OCI-LY3 (cell line): Measurements from ENCODE around the gene RNF144A.

Experiments used
- H2AFZ ChIP-seq: fragments of 200-600, 300-600 bp; shearing (Covaris generic); 2 replicates; pipeline ENCODE4 v1.6.0; 2014; ENCODE audit warnings: antibody characterized with exemption, low read depth, low read length
- H3K27ac ChIP-seq: fragments of 200-600, 300-600 bp; sonication (generic); 2 replicates; pipeline ENCODE4 v1.5.1; 2014; ENCODE audit warnings: mild to moderate bottlenecking, low read length, moderate library complexity, mixed read lengths
- H3K27me3 ChIP-seq: fragments of 200-600, 300-600 bp; sonication (generic); 2 replicates; pipeline ENCODE4 v1.6.1; 2014; ENCODE audit warnings: low read depth, low read length, mixed read lengths
- H3K36me3 ChIP-seq: fragments of 200-600, 300-600 bp; sonication (generic); replicated peaks from 2 replicates; pipeline ENCODE3; 2014; ENCODE audit warnings: low read depth, low read length, mixed read lengths
- H3K4me1 ChIP-seq: fragments of 300-600, 200-600 bp; sonication (generic); 2 replicates; pipeline ENCODE4 v1.6.1; 2014; ENCODE audit warnings: low read length, mixed read lengths
- H3K4me2 ChIP-seq: fragments of 200-600, 300-600 bp; sonication (generic); 2 replicates; pipeline ENCODE4 v1.6.1; 2014; ENCODE audit warnings: low read length, mixed read lengths
- H3K4me3 ChIP-seq: fragments of 300-600, 200-600 bp; sonication (generic); 2 replicates; pipeline ENCODE4 v1.5.1; 2014; ENCODE audit warnings: antibody characterized with exemption, mild to moderate bottlenecking, low read length, moderate library complexity
- H3K79me2 ChIP-seq: fragments of 300-600, 200-600 bp; shearing (Covaris generic); 2 replicates; pipeline ENCODE4 v1.6.1; 2014; ENCODE audit warnings: mild to moderate bottlenecking, low read length, mixed read lengths
- H3K9ac ChIP-seq: fragments of 300-600, 200-600 bp; shearing (Covaris generic); 2 replicates; pipeline ENCODE4 v1.6.0; 2014; ENCODE audit warnings: mild to moderate bottlenecking, low read length, moderate library complexity
- H3K9me3 ChIP-seq: fragments of 200-600, 300-600 bp; shearing (Covaris generic); 2 replicates; pipeline ENCODE4 v1.6.1; 2014; ENCODE audit warnings: low read length, mixed read lengths; ENCODE audit not compliant: insufficient read depth
- H4K20me1 ChIP-seq: fragments of 200-600, 300-600 bp; sonication (generic); 2 replicates; pipeline ENCODE4 v1.6.1; 2016; ENCODE audit warnings: low read length, mixed read lengths; ENCODE audit not compliant: insufficient read depth
- EZH2phosphoT487 ChIP-seq: fragments of 200-600 bp; shearing (Covaris generic); IDR thresholded peaks from 2 replicates; pipeline ENCODE4 v1.6.1; 2018; ENCODE audit warnings: antibody characterized with exemption, mixed run types, low read depth
- TF ChIP-seq, protein P1 (sequence below): fragments of 200-600, 300-600 bp; sonication (generic); IDR thresholded peaks from 2 replicates; pipeline ENCODE4 v1.5.1; 2014; ENCODE audit warnings: antibody characterized with exemption, low read length, low read depth

RNF144A gene

DNA sequence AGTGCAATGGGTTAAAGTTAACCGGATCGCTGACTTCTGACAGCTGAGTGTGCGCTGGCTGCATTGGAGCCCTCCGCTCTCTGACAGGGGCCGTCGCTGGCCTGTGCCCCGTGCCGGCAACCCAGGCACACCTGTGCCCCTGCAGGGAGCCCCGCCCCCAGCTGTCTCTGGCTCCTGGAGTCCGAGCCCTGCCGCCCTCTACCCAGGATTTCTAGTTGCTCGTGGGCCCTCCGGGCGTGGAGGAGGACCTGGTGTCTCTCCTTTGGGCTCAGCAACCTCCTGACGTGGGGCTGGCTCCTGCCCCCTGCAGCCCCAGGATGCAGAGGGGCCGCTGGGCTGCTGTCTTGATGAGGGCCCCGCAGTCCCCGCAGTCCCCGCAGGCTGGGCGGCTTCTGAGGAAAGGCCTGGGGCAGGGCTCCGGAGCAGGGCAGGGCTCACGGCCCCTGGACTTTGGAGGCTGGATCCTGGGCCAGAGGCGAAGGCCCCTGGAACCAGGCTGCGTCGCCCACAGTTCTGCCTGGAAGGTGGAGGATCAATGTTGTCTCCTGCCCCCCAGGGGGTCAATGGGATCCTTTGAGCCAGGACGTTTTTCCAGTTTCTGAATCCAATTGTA lies 172.8 kb downstream of the RNF144A start:
- H3K4me1 ChIP-seq = no peaks in the 10 kb centered on the region
- no peak overlapping the region for H3K9ac ChIP-seq
- no peak for TF ChIP-seq EZH2phosphoT487
- TF ChIP-seq, protein P1, sequence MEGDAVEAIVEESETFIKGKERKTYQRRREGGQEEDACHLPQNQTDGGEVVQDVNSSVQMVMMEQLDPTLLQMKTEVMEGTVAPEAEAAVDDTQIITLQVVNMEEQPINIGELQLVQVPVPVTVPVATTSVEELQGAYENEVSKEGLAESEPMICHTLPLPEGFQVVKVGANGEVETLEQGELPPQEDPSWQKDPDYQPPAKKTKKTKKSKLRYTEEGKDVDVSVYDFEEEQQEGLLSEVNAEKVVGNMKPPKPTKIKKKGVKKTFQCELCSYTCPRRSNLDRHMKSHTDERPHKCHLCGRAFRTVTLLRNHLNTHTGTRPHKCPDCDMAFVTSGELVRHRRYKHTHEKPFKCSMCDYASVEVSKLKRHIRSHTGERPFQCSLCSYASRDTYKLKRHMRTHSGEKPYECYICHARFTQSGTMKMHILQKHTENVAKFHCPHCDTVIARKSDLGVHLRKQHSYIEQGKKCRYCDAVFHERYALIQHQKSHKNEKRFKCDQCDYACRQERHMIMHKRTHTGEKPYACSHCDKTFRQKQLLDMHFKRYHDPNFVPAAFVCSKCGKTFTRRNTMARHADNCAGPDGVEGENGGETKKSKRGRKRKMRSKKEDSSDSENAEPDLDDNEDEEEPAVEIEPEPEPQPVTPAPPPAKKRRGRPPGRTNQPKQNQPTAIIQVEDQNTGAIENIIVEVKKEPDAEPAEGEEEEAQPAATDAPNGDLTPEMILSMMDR = no peak
- H2AFZ ChIP-seq = no peak overlapping the region
- H3K9me3 ChIP-seq = no peaks in the 10 kb centered on the region
- H3K27ac ChIP-seq = no peak overlapping the region
- no peaks in the 10 kb centered on the region for H3K36me3 ChIP-seq
- H3K79me2 ChIP-seq = no peaks in the 10 kb centered on the region
- H4K20me1 ChIP-seq = no peaks in the 10 kb centered on the region
- H3K4me3 ChIP-seq = no peak overlapping the region
- peaks cover 28% of the 10 kb centered on the region for H3K27me3 ChIP-seq
- H3K4me2 ChIP-seq = no peak overlapping the region

DNA sequence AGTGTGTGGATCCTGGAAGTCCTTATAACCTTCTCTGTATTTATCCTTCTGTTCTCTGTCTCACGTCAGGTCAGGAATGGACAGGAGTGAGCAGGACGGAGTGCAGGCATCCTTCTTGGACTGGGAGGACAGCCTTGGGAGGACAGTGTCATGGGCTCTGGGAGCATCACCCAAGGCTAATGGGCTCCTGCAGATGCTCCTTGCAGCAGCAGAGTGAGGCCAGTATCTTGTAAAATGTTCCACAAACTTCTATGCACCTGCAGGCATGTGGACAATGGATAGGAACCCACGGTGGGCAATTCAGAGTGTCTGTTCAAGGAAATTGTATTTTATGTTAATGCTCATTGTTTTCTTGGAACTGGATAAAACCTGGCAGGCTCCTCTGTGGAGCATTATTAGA lies 176.2 kb downstream of the RNF144A start:
- Histone ChIP-seq H3K9me3 (no peaks in the 10 kb centered on the region), H3K27me3 (peaks cover 17% of the 10 kb centered on the region), H3K27ac (no peak overlapping the region), H2AFZ (no peak overlapping the region), H3K4me3 (no peak overlapping the region), H3K4me1 (peaks cover 10% of the 10 kb centered on the region), H3K4me2 (no peak overlapping the region), H3K9ac (no peak overlapping the region), H3K36me3 (no peaks in the 10 kb centered on the region), H4K20me1 (no peaks in the 10 kb centered on the region), H3K79me2 (no peaks in the 10 kb centered on the region)
- TF ChIP-seq EZH2phosphoT487 = no peak
- TF ChIP-seq, protein P1 = no peak
